ENCODE data around the gene BMPR1B.

DNA sequence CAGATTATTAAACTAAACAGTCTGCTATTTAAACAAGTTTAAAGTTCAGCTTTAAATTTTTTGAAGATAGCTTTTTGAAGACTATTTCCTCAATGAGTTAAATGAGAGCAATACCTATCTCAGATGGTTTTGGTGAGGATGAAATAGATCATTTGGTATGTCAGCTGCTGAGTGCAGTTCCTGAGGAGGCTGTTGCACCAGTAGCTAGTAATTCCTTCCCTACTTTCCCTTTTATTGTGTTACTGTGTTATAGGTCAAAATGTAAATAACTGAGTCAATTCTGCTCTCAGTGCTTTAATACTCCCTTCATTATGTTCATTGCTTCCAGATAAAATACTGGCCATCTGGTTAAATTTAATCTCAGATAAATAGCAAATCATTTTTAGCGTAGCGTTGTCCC, 48.6 kb downstream of the BMPR1B start:
- TF ChIP-seq POLR2A (IDR thresholded peaks at IDR 0.05; ENCODE audit: low read depth, low read length) = no peak
- TF ChIP-seq POLR2AphosphoS5 (IDR thresholded peaks at IDR 0.05; ENCODE audit: low read depth, low read length) = no peak

Measured in GM12892 (cell line).